GM19463 (cell line): Measurements from ENCODE around the gene LRP2.
"Not testable (repeated sequence)": the region's sequence is repeated elsewhere in the genome, so short reads cannot be mapped to it uniquely, and the experiment has no call there.

Experiments used
- ATAC-seq: cut with Tn5 transposase; IDR thresholded peaks from one replicate; pipeline ENCODE4 v1.9.1; 2021; ENCODE audit warnings: mild to moderate bottlenecking, moderate library complexity; ENCODE audit not compliant: unreplicated experiment

Gene LRP2

GRCh38 chr2:169362118-169362893 lies at the start of gene LRP2:
Gene LRP2, minus strand, starts transcription at chr2:169362534. Its CDS starts 135 bp downstream, at chr2:169362399.
- ATAC-seq = no peak

DNA sequence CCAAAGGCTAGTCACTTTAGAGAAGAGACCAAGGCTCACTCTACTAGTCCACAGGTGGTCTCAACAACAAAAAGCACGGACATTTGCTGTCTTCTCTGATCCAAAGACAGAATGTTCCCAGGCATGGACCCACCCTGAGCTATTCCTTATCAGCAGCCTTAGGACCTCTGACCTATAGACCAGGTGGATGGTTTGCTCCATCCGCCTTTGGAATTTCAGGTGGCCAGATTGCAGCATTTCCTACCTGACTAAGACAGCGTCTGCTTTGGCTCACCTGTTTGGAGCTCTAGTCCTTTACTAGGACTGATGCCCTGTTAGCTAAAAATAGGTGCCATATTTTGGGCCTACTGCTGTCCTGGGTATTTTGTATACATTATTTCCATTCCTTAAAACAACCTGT lies 44.6 kb upstream of the LRP2 start:
- ATAC-seq = no peak

DNA sequence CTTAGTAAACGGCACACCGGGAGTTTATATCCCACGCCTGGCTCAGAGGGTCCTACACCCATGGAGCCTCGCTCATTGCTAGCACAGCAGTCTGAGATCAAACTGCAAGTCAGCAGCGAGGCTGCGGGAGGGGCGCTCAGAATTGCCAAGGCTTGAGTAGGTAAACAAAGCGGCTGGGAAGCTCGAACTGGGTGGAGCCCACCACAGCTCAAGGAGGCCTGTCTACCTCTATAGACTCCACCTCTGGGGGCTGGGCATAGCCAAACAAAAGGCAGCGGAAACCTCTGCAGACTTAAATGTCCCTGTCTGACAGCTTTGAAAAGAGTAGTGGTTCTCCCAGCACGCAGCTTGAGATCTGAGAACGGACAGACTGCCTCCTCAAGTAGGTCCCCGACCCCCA lies 37.2 kb upstream of the LRP2 start:
- ATAC-seq = not testable (repeated sequence)

GRCh38 chr2:169397697-169398096 lies 35.4 kb upstream of the LRP2 start:
- ATAC-seq = no peak

DNA sequence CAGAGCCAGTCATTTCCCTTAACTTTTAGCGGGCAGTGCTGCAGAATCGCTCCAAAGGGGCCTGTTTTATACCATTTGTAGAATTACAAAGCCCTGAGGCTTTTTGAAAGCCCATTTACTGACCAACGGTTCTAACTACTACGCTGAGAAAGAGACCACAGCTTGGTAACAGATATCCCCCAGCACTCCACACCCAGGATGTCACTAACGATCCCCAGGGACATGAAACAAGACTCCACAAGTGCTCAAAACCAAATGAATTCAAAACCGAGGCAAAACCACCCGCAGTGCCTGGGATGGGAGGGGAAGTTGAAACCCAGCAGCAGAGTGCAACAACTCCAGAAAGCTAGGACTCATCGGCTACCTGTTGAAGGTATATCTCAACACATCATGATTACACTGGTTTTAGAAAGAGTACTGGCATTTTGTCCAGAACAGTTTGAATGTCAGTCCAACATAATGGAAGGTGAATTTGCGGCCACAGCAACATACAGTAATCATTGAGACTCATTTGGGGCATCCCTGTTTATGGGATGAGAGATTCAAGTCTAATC lies 33.6 kb upstream of the LRP2 start:
- no peak for ATAC-seq

DNA sequence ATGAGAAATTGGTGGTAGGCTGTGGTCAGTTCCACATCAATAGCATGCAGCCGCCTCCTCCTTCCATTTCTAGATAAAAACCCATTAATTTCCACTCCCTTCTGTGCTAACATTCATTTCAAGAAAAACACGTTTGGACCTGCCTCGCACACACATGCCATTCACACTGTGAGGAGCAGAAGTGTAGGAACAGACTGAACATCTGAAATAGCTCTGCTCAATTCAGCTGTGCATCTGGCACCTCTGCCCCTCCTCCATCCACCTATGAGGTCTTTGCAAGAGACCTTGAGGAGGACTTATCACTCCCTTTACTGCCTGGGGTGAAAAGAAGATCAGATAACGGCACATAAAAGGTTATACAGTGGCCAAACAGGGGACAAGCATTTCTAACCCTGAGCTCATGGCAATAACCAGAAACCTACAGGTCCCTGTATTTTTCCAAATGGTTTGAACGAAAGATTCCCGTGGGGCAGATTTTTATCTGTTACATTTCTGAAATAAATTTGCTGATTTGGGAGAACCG lies 30.8 kb upstream of the LRP2 start:
- no peak for ATAC-seq

GRCh38 chr2:169391236-169391635 lies 28.9 kb upstream of the LRP2 start:
- no peak for ATAC-seq

GRCh38 chr2:169388161-169388560 lies 25.8 kb upstream of the LRP2 start:
- no peak for ATAC-seq

- ATAC-seq = no peak
Observed at GRCh38 chr2:169386722-169387121, 24.4 kb upstream of the LRP2 start.

GRCh38 chr2:169384816-169385215 lies 22.5 kb upstream of the LRP2 start:
- no peak for ATAC-seq

- ATAC-seq = no peak
Observed at GRCh38 chr2:169372561-169372960, 10.2 kb upstream of the LRP2 start.

DNA sequence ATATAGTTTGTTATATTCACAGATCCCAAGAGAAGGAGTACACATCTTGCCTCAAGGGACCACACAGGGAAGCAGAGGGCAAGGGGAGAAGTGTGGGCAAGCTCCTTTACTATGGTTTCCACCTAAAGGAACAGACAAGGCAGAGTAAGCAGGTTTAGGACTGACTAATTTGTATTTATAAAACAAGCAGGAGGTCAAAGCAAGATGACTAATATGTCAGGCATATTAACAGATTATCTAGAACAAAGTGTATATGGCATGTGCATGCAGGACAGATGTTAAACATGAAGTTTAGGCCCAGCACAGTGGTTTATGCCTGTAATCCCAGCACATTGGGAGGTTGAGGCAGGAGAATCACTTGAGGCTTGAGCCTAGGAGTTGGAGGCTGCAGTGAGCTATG lies 3.7 kb upstream of the LRP2 start:
- no peak for ATAC-seq

GRCh38 chr2:169365029-169365480 lies 2.7 kb upstream of the LRP2 start:
- peak; percentile 53 for ATAC-seq

GRCh38 chr2:169363560-169364150 lies 1.3 kb upstream of the LRP2 start:
- peak; percentile 34 for ATAC-seq

DNA sequence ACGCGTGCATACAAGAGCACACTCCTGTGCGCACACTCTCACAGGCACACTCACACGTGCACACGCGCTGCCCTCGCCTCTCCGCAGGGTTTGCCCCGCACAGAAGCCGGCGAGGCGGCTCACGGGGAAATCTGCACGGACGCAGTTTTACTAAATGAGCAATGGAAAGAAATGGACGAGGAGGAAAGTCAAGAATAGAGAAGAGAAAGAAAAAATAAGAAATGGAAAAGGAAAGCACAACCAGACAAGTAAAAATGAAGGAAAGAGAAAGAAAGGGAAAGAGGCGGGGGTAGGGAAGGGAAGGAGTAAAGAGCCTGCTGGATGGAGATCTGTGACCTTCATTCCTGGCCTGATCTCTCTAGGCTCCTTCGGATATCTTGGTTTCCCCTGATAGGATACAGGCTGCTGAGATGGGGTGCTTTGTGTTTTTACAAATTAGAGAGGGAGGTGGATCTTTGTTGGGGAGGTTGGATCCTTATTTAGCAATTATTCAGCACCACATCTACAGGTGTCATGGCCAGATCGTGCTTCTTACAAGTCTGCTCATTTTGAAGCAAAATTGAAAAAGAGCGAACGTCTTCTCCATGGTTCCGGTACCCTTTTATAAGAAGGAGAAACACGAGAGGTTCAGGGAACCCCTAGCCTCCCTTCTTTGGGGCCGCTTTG lies 693 bp upstream of the LRP2 start:
- ATAC-seq = no peak

DNA sequence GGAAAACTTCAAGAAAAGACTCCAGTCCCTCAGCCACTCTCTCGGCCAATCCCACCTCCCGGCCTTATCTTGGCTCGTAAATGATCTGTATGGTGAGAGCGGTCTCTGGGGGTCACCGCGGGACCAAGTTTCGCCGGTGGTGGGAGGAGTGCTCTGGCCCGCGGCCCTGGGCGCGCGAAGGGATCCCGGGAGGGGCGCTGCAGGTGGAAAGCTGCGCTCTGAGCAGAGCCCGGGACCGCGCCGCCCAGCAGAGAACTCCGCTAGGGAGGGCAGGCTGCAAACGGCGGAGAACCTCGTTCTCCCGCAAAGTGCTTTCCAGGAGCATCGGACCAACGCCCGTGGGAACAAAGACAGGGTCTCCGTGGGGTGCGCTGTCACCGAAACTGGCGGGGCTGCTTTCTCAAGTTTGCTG lies 622 bp downstream of the LRP2 start:
- ATAC-seq = no peak

DNA sequence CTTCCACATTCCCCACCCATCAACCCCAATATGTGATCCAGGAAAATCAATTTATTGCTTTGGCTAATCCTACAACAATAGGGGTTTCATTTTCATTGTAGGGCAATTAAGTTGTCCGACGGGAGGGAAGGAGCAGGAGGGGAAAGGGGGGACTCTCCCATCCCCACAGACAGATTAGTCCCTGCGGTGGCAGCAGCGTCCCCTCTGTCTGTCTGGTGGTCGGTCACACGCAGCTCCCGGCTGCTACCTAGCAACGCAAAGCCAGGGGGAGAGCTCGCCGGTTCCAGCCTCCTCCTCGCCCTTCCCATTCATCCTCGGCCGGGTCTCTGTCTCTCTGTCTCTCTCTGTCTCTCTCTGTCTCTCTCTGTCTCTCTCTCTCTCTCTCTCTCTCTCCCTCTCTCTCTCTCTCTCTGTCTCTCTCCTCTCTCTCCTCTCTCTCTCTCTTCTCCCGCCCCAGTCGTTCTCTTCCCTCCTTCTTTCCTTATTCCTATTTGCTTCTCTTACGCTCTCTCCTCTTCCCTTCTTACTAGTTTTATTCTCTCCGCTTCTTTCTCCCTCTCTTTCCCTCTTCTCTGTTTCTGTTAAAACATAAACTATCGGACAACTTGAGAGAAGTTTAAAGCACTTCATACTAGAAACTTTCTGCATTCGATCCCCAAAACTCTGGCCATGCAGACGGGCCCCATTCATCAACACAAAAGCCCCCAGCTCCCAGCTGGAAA lies 1.2 kb downstream of the LRP2 start:
- ATAC-seq = no peak

- ATAC-seq = no peak
Observed at GRCh38 chr2:169358016-169358415, 4.3 kb downstream of the LRP2 start.

DNA sequence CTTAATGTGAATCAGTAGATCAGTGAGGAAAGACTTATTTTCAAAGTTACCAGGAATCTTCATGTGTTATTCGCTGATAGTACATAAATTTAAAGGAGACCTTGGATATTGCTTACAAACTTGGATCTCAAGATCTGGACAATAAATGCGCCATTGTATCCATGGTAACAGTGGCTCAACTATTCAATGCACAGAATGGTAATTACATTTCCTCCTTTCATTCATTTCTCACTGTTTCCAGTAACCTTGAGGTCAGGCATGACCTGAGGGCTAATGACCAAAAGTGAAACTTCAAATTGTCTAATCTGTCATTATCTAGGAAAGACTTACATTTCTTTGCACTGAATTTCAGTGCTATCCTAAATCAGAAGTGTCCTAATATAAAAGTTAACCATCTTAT lies 8.1 kb downstream of the LRP2 start:
- no peak for ATAC-seq

GRCh38 chr2:169351725-169352124 lies 10.6 kb downstream of the LRP2 start:
- no peak for ATAC-seq

DNA sequence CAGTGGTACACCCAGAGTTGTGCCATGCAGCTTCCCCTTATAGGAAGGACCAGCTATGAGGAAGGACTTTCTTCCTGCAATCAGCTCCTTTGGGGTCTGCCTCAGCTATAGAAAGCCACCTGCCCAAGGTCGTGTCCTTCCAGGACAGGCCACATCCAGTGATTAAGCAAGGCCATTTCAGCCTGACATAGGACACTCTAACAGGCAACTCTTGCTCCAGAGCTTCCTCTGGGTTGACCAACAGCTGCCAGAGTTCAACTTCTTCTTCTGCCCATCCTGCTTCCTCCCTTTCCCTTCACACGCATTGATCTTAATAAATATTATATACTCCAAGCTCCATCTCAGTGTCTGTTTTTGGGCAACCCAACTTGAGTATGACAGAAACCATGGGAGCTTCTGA lies 12.8 kb downstream of the LRP2 start:
- no peak for ATAC-seq
